ENCODE results near the gene GALNT5.
"Not testable (repeated sequence)": the region's sequence is repeated elsewhere in the genome, so short reads cannot be mapped to it uniquely, and the experiment has no call there.

The GALNT5 gene, protein sequence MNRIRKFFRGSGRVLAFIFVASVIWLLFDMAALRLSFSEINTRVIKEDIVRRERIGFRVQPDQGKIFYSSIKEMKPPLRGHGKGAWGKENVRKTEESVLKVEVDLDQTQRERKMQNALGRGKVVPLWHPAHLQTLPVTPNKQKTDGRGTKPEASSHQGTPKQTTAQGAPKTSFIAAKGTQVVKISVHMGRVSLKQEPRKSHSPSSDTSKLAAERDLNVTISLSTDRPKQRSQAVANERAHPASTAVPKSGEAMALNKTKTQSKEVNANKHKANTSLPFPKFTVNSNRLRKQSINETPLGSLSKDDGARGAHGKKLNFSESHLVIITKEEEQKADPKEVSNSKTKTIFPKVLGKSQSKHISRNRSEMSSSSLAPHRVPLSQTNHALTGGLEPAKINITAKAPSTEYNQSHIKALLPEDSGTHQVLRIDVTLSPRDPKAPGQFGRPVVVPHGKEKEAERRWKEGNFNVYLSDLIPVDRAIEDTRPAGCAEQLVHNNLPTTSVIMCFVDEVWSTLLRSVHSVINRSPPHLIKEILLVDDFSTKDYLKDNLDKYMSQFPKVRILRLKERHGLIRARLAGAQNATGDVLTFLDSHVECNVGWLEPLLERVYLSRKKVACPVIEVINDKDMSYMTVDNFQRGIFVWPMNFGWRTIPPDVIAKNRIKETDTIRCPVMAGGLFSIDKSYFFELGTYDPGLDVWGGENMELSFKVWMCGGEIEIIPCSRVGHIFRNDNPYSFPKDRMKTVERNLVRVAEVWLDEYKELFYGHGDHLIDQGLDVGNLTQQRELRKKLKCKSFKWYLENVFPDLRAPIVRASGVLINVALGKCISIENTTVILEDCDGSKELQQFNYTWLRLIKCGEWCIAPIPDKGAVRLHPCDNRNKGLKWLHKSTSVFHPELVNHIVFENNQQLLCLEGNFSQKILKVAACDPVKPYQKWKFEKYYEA
- long read RNA-seq, donor 1, result 0 reads
- long read RNA-seq, donor 2, result 0 reads
- long read RNA-seq, donor 3, result 0 reads
- long read RNA-seq, donor 4, result 0 reads
- long read RNA-seq, donor 5, result 0 reads
- long read RNA-seq, donor 6, full-length matches to known transcripts, result 1 of 1 reads
- long read RNA-seq, donor 6, partial matches to known transcripts, result 0 of 1 reads
- long read RNA-seq, donor 6, other reads (novel, unspliced or antisense), result 0 of 1 reads
- long read RNA-seq, donor 7, result 0 reads
- long read RNA-seq, donor 8, result 0 reads

- DNase-seq, result peak; percentile 51
Observed at GRCh38 chr2:157257312-157258252, at the start of gene GALNT5. Gene GALNT5, plus strand, starts transcription at chr2:157257705. Its CDS starts 378 bp downstream, at chr2:157258083.

DNA sequence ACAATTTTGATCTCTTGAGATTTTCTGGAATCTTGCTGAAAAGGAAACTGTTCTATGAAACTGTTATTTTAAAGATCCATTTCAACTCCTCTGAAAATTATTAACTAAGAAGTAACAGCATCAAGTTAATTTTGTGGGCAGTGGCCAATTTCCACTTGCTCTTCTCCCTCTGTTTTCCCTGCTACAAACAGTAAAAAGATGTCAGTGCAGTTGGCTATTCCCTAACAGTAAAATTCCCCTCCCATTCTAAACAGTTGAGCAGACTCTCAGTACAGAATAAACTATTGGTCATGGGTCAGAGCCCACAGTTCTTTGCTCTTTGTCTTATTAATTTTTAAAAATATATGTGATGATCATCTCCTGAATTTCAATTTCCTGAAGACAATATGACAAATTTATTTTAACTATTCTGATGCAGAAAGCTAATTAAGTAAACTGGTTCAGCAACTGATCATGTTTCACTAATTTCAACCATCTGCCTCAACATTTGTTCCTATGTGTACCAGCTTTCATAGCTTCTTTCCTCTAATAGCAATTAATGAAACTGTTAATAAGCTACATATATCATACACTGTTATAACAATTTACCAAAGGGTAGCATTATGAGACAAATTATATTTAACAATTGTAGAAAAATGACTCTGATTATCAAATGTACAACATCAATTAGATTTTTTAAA, 41.1 kb upstream of the GALNT5 start:
- no peak for DNase-seq

DNA sequence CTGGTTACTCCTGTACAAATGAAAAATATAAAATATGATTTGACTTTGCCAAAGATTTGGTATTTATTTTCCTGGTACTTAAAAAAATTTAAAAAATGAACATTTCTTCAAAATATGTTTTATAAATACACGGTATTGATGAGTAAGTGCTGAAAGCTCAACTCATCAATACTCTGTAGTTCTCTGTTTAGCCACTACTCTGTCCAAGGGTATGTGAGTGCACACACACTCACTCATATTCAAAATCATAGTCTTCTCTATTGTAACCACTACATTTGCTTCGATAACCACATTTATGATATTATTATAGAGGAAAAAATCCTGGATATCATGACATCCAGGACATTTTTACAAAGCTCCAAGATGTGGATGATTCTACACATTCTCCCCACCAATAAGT, 40.1 kb upstream of the GALNT5 start:
- no peak for DNase-seq

DNA sequence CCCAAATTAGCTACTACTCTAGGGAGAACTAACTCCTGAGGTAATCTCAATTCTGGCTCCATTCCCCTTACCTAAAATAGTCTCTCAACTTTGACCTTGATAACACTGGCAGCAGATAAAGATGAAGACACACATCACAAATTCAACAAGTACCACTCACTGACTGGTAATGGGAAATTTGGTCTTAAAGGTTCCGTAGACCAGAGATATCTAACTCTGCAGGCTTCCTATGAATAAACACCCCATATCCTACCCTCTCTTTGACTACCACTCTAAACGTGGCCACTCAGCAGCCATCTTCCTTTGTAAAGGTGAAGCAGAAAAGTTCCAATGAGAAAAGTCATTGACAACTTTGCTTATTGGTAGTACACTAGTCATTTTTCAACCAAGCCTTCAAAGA, 38.6 kb upstream of the GALNT5 start:
- DNase-seq, result no peak

DNA sequence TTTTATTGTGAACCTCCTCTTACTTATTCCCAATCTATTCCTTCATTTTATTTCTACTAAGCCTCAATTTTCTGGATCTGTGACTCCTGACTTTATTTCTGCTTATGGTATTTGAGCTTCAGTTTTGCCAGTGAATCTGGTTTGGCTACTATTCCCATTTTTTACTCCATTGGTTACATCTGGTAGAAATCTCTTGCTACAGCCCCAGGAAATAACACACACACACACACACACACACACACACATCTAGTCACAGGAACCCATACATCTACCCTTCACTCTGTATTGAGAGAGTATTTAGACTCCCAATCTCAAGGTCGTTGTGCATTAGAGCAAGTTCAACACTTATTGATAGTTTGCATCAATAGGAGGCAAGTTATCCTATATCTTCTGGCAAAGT, 37.0 kb upstream of the GALNT5 start:
- no peak for DNase-seq

GRCh38 chr2:157221394-157221988, 36.0 kb upstream of the GALNT5 start:
- no peak for DNase-seq

GRCh38 chr2:157223624-157224205, 33.8 kb upstream of the GALNT5 start:
- DNase-seq, result no peak

DNA sequence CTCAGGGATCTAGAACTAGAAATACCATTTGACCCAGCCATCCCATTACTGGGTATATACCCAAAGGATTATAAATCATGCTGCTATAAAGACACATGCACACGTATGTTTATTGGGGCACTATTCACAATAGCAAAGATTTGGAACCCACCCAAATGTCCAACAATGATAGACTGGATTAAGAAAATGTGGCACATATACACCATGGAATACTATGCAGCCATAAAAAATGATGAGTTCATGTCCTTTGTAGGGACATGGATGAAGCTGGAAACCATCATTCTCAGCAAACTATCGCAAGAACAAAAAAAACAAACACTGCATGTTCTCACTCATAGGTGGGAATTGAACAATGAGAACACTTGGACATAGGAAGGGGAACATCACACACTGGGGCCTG, 33.1 kb upstream of the GALNT5 start:
- DNase-seq, result not testable (repeated sequence)

DNA sequence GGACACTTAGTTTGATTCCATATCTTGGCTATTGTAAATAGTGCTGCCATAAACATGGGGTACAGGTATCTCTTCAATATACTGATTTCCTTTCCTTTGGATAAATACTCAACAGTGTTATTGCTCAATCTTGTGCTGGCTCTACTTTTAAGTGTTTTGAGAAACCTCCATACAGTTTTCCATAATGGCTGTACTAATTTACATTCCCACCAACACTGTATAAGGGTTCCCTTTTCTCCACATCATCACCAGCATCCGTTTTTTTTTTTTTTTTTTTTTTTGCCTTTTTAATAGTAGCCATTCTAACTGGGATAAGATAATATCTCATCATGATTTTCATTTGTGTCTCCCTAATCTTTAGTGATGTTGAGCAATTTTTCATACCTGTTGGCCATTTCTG, 29.9 kb upstream of the GALNT5 start:
- no peak for DNase-seq

DNA sequence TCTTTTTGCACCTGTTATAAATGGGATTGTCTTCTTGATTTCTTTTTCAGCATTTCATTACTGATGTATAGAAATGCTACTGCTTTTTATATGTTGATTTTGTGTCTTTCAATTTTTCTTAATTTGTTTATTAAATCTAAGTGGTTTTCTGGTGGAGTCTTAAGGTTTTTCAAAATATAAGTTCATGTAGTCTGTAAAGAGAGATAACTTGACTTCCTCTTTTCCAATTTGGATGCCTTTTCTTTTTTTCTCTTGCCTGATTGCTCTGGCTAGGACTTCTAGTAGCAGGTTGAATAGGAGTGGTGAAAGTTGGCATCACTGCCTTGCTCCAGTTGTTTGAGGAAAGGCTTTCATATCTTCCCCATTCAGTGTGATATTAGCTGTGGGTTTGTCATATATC, 28.6 kb upstream of the GALNT5 start:
- no peak for DNase-seq

- no peak for DNase-seq
Observed at GRCh38 chr2:157229572-157229971, 27.9 kb upstream of the GALNT5 start.

GRCh38 chr2:157231476-157231875, 26.0 kb upstream of the GALNT5 start:
- no peak for DNase-seq

DNA sequence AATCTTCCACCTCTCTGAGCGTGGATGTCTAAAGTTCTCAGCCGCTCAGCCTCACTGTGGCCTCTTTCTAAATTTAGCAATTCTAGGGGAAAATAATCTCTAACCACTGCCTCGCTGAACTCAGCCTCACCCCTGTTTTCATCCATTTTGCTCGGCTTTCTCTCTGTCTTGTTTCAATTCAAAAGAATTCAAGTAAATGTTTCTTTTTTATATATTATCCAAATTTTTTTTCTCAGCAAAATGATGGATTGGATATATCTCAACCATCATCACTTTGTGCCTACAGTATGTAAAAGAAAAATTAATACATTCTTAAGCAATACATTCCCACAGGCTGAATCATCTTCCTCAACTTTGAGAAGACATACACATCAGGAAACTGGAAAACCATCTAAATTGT, 24.0 kb upstream of the GALNT5 start:
- no peak for DNase-seq

DNA sequence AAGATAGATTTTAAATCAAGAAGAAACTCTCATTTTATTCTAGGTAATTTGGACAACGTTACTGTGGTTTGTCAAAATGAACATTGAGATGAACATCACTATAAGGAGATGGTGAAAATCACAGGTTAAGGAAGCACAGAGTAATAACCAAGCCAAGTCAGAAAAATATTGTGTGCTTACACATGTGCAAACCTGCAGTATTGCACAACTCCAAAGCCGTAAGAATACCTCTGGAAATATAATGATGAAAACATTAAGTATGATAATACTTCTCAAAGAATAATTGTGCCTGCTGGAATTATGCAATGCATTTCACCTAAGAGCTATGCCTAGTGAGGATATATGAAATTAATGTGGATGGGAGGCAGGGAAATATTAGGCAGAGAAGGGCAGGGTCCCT, 21.1 kb upstream of the GALNT5 start:
- no peak for DNase-seq

DNA sequence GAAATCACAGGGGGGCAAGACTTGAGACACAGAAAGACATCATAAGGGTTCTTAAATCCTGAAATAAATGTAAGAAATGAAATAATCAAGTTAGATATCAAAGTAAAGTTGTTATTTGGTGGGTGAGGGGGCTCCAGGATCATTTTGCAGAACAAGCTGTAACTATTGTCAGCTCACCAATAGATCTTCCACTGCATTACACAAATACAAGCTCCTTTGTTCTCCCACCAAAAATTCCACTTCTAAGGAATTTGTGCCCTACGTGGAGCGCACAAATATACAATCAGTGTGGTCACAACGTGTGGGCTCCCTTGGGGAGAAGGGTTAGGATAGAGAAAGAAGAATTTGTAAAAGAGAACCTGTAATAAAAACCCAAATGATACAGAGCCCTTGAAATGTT, 19.2 kb upstream of the GALNT5 start:
- no peak for DNase-seq

DNA sequence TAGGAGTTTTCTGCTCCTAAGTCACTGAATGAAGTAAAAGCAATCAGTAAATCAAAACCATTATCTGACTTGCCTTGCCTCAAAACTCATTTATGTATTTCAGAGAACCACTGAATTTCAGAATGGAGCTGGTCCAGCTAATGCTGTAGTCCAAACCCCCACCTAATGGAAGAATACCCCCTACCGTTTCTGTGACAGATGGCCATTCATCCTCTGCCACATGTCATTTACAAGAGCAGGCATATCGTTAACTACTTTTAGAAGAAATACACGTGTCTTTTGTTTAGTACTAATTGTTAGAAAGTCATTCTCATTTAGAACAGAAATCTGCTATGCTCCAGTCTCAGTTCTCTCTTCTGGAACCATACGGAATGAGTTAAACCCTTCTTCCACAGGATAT, 12.8 kb upstream of the GALNT5 start:
- no peak for DNase-seq

DNA sequence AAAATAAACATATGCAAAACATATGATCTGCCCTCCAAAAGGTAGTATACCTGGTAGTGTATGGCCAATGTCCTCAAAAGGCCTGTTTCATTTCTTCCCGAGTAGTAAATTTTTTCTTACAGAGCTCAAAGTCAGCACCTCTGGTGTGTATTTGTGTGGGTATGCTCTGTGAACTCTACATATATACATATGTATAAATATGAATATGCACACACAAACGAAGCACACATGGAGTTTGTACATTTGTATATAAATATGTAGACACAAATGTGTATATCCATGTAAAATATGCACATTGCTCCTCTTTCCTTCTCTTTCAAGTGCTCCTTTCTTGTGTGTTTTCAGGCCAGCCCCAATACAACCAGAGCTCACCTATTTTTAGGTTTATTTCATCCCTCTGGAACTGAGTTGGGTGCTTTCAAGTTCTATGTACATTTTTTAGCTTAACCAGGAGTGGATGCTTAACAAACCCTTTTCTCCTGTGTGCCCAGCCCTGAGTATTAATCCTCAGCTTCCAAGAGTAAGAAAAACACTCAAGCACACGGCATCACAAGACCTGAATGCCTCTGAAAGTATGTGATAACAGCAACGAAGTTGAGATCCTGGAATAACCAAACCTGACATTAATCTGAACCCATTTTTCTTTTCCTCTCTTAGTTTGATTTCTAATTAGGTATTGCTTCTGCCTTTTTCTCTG, 12.2 kb upstream of the GALNT5 start:
- no peak for DNase-seq

DNA sequence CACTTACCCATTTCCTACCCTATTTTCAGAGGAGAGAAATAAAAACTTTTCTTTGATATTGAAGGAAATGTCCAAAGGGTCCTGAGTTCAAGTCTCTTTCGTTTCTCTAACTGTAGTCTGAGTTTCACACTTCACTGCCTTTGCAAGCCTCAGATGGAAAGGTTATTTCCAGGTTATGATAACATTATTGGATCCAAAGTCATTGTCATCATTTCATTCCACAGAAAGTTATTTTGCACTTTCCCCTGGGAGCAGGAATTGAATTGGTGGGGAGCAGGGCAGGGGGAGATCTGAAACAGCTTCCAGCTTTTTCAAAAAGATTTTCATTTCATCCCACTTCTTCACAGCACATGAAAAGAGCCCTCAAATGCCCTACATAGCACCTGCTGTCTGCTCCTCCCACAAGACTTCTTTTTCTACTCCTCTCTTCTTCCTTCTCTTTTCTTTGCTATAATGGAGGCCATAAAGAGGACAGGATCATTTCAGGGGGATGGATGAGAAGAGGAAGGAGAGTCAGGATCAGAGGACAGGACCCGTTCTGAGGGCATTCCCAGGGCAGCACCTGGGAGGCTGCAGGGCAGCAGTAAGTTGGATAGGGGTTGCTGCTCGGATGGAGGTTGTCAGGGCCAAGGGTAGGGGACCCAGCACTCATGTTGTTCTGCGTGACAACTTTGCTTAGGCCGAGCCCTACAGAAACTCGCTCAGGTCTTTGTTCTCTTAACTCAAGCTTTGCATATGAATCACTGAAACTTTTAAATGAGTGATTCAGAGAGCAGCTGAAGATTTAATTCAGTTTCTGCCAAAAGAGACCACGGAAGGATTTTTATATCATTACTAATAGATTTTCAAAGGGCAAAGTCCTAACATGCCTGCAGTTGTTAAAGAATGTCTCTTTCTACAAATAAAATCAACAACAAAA, 11.4 kb upstream of the GALNT5 start:
- no peak for DNase-seq

All from right kidney (tissue), 9 donors.